Neural progenitor cell (in vitro differentiated cells): Measurements from ENCODE around the gene HOXD3. TPM values are rescaled to one million over a fixed set of nuclear protein-coding genes. Genes with fewer than 3 reads are reported as not detected.

ENCODE experiments used
- DNase-seq: peaks from one replicate; pipeline ENCODE4 v3.0.0-alpha.2; 2016; ENCODE audit warnings: low spot score
- H2AFZ ChIP-seq: fragments of 200-600 bp; sonication (generic); replicated peaks from 2 replicates; pipeline ENCODE4 v1.6.1; 2016; ENCODE audit warnings: antibody characterized with exemption
- H3F3A ChIP-seq: fragments of 200-600 bp; sonication (generic); 2 replicates; pipeline ENCODE4 v1.6.1; 2016; ENCODE audit warnings: antibody characterized with exemption, low read depth
- H3K27ac ChIP-seq: fragments of 200-600 bp; sonication (generic); 2 replicates; pipeline ENCODE4 v1.5.1; 2016; ENCODE audit warnings: mild to moderate bottlenecking
- H3K27me3 ChIP-seq: fragments of 200-600 bp; sonication (generic); 2 replicates; pipeline ENCODE4 v1.6.1; 2016; ENCODE audit warnings: mild to moderate bottlenecking, moderate library complexity
- H3K36me3 ChIP-seq: fragments of 200-600 bp; sonication (generic); 2 replicates; pipeline ENCODE4 v1.5.1; 2016
- H3K4me1 ChIP-seq: fragments of 200-600 bp; sonication (generic); 2 replicates; pipeline ENCODE4 v1.6.1; 2016; ENCODE audit warnings: mixed run types
- H3K4me2 ChIP-seq: fragments of 200-600 bp; sonication (generic); 2 replicates; pipeline ENCODE4 v1.6.1; 2016
- H3K4me3 ChIP-seq: fragments of 200-600 bp; sonication (generic); 2 replicates; pipeline ENCODE4 v1.5.1; 2016
- H3K79me2 ChIP-seq: fragments of 200-600 bp; sonication (generic); 2 replicates; pipeline ENCODE4 v1.6.1; 2016; ENCODE audit warnings: low read depth
- H3K9ac ChIP-seq: fragments of 200-600 bp; sonication (generic); 2 replicates; pipeline ENCODE4 v1.6.1; 2016
- H3K9me3 ChIP-seq: fragments of 200-600 bp; sonication (generic); 2 replicates; pipeline ENCODE4 v1.5.1; 2016; ENCODE audit warnings: low read depth
- H4K20me1 ChIP-seq: fragments of 200-600 bp; sonication (generic); 2 replicates; pipeline ENCODE4 v1.6.1; 2016; ENCODE audit warnings: low read depth
- H3K27ac Mint-ChIP-seq: 3 replicates; pipeline ENCODE4 v1.8.0; 2021; ENCODE audit warnings: mixed read lengths
- H3K27me3 Mint-ChIP-seq: 2 replicates; pipeline ENCODE4 v1.8.0; 2022; ENCODE audit warnings: low read depth, mild to moderate bottlenecking, inconsistent platforms, moderate library complexity, mixed read lengths; ENCODE audit not compliant: insufficient read depth
- H3K36me3 Mint-ChIP-seq: 3 replicates; pipeline ENCODE4 v1.8.0; 2021; ENCODE audit warnings: mixed read lengths
- H3K4me1 Mint-ChIP-seq: 3 replicates; pipeline ENCODE4 v1.8.0; 2021; ENCODE audit warnings: mixed read lengths
- H3K4me3 Mint-ChIP-seq: 3 replicates; pipeline ENCODE4 v1.8.0; 2021; ENCODE audit warnings: mild to moderate bottlenecking, moderate library complexity, mixed read lengths
- H3K9me3 Mint-ChIP-seq: 3 replicates; pipeline ENCODE4 v1.8.0; 2020; ENCODE audit warnings: mixed read lengths
- CTCF ChIP-seq: fragments of 200-600 bp; sonication (generic); IDR thresholded peaks from 2 replicates; pipeline ENCODE4 v1.5.1; 2017; ENCODE audit warnings: antibody characterized with exemption, mild to moderate bottlenecking
- EZH2 ChIP-seq: fragments of 200-600 bp; sonication (generic); IDR thresholded peaks from 2 replicates; pipeline ENCODE4 v1.6.1; 2017; ENCODE audit warnings: antibody characterized with exemption, mild to moderate bottlenecking, moderate library complexity
- EZH2phosphoT487 ChIP-seq: fragments of 200-600 bp; sonication (generic); IDR thresholded peaks from 2 replicates; pipeline ENCODE4 v1.6.1; 2017; ENCODE audit warnings: antibody characterized with exemption
- total RNA-seq: library from RNA; depleted of rRNA; stranded (reverse); fragments of >200 nt; gene quantifications from 2 replicates; pipeline ENCODE4 v1.2.3, GENCODE V29; 2015; ENCODE audit warnings: low replicate concordance

Gene HOXD3
- total RNA-seq, 1 donor from 2014 or later: not detected

DNA sequence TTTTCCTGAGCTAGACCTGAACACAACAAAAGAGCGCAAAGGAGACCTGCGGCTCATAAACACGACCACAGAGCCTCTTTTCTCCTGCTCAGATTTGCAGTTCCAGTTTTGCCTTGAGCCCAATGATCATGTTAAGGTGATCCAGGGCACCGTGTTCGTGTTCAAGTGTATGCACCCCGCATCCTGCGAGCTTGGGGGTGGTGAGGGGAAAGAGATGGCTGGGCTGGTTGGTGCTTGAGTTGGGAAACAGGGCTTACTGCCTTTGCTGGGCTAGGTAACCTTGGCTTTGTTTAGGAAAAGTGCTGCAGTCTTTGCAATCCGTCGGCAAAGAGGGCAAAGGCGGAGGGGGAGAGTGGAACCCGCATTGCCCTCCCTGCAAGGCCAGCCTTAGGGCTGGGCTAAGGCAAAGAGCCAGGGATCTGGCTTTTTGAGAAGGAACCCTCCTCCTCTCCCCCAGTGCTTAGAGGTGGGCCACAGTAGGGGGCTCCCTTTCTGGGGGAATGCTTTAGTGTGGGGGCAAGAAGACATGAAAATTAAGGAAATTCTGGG, 39.2 kb upstream of the HOXD3 start:
- Histone ChIP-seq H3K4me3 (no peak overlapping the region), H3K36me3 (no peaks in the 10 kb centered on the region), H3K4me1 (no peaks in the 10 kb centered on the region), H3K4me2 (no peak overlapping the region), H3K9me3 (no peaks in the 10 kb centered on the region), H3F3A (no peaks in the 10 kb centered on the region), H3K79me2 (no peaks in the 10 kb centered on the region), H3K27ac (no peak overlapping the region), H2AFZ (no peak overlapping the region), H4K20me1 (peaks cover 90% of the 10 kb centered on the region), H3K9ac (no peak overlapping the region), H3K27me3 (peaks cover 100% of the 10 kb centered on the region)
- TF ChIP-seq EZH2phosphoT487: no peak
- TF ChIP-seq CTCF: no peak
- no peak for TF ChIP-seq EZH2
- Mint-ChIP-seq H3K36me3 (peaks cover 6% of the 10 kb centered on the region), H3K4me3 (peak overlapping the region; percentile 53), H3K27me3 (peaks cover 87% of the 10 kb centered on the region), H3K27ac (no peak overlapping the region), H3K9me3 (peaks cover 17% of the 10 kb centered on the region), H3K4me1 (no peaks in the 10 kb centered on the region)
- DNase-seq: no peak

DNA sequence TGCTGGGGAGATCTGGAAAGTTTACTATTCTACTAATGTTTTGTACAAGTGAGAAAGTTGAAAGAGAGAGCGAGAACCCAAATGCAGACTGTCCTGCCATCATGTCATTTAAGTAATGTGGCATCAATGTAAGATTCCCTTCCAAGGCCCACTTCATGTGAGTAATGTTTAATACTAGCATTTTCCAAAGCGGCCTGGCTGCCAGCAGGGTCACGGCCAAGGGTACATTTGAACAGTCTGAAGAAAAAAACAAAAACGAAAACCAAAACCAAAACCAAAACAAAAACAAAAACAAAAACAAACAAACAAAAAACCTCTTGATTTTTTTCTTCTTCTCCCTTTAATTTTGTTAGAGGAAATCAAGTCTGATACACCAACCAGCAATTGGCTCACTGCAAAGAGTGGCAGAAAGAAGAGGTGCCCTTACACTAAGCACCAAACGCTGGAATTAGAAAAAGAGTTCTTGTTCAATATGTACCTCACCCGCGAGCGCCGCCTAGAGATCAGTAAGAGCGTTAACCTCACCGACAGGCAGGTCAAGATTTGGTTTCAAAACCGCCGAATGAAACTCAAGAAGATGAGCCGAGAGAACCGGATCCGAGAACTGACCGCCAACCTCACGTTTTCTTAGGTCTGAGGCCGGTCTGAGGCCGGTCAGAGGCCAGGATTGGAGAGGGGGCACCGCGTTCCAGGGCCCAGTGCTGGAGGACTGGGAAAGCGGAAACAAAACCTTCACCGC, 38.3 kb upstream of the HOXD3 start:
- Mint-ChIP-seq H3K4me3 (peak overlapping the region; percentile 0), H3K27ac (no peak overlapping the region), H3K36me3 (peaks cover 6% of the 10 kb centered on the region), H3K4me1 (peaks cover 4% of the 10 kb centered on the region), H3K9me3 (peaks cover 18% of the 10 kb centered on the region), H3K27me3 (peaks cover 84% of the 10 kb centered on the region)
- H3K27ac ChIP-seq: no peak overlapping the region
- H3K79me2 ChIP-seq: no peaks in the 10 kb centered on the region
- peak; percentile 78 for TF ChIP-seq EZH2phosphoT487
- peak; percentile 75 for TF ChIP-seq CTCF
- TF ChIP-seq EZH2: peak; percentile 81
- no peaks in the 10 kb centered on the region for H3K9me3 ChIP-seq
- H3K4me1 ChIP-seq: no peaks in the 10 kb centered on the region
- no peaks in the 10 kb centered on the region for H3F3A ChIP-seq
- peaks cover 88% of the 10 kb centered on the region for H4K20me1 ChIP-seq
- peak; percentile 82 for DNase-seq
- H3K4me3 ChIP-seq: no peak overlapping the region
- H3K27me3 ChIP-seq: peaks cover 100% of the 10 kb centered on the region
- no peaks in the 10 kb centered on the region for H3K36me3 ChIP-seq
- H2AFZ ChIP-seq: no peak overlapping the region
- no peak overlapping the region for H3K4me2 ChIP-seq
- H3K9ac ChIP-seq: no peak overlapping the region

DNA sequence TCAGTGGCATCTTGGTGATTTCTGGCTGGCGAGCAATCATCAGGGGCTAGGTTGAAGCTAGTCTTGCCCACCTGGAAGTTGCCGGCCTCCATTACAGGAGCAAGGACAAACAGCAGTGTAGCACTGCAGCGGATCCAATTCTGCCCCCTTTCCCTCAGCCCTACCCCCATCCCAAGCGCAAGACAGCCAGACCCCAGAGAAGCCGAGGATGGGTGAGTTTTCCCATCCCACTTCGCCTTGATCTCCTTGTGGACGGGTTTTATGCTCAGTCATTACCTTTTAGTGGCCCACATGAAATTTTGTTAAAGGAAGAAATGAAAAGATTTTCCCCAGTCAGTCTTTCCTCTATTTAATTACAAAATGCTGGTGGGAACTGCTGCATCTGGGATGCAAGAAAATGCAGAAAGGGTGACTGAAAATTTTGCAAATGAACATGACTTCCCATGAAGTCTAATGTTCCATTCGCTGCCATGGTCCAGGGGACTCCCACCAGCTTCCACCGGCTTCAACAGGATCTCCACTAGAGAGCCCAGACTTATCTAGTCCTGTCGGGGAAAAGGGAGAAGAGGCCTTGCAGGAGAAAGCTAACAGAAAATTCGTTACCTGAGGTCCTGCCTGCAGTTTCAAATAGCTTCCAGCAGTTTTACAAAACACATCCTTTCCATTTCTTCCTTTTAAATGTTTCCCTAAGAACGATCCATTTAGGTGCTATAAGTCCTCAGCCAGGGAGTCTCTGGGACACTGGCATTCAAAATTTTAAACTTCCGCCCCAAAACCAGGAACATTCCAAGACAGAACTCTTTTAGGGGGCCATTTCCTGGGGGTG, 36.5 kb upstream of the HOXD3 start:
- Mint-ChIP-seq H3K27ac (no peak overlapping the region), H3K36me3 (peaks cover 6% of the 10 kb centered on the region), H3K9me3 (peaks cover 20% of the 10 kb centered on the region), H3K27me3 (peaks cover 84% of the 10 kb centered on the region), H3K4me3 (no peak overlapping the region), H3K4me1 (peaks cover 5% of the 10 kb centered on the region)
- Histone ChIP-seq H3K27me3 (peaks cover 100% of the 10 kb centered on the region), H3K27ac (no peak overlapping the region), H3K4me2 (no peak overlapping the region), H3K79me2 (no peaks in the 10 kb centered on the region), H3K9ac (no peak overlapping the region), H3K4me3 (no peak overlapping the region), H3K9me3 (no peaks in the 10 kb centered on the region), H3F3A (no peaks in the 10 kb centered on the region), H3K4me1 (no peaks in the 10 kb centered on the region), H3K36me3 (no peaks in the 10 kb centered on the region), H2AFZ (no peak overlapping the region), H4K20me1 (peaks cover 87% of the 10 kb centered on the region)
- no peak for TF ChIP-seq EZH2
- TF ChIP-seq EZH2phosphoT487: no peak
- no peak for TF ChIP-seq CTCF
- DNase-seq: no peak
